Measurements from ENCODE around the gene ADAMTS12. TPM values are rescaled to one million over a fixed set of nuclear protein-coding genes. Genes with fewer than 3 reads are reported as not detected.

Gene ADAMTS12
- total and polyA plus RNA-seq, 2 of the 8 experiments (the other 6 are each of a cell fraction or from before 2014, with no cell fraction given): 6.4 to 12.8 TPM

- Histone ChIP-seq H3K4me1 (replicated peaks in 1 of 4; ENCODE audit: control insufficient read depth in 3 of 4, insufficient read depth in 4 of 4, low read length in 3 of 4) (peaks cover 0 to 2% (median 0%) of the 10 kb centered on the region in 4 experiments; a peak in 1 of 7 replicates), H4K20me1 (replicated peaks in 1 of 2; ENCODE audit: control insufficient read depth in 1 of 2, insufficient read depth in 2 of 2, low read length in 2 of 2) (no peaks in the 10 kb centered on the region), H3K56ac (replicated peaks; ENCODE audit: insufficient read length, low read depth, low read length) (no peak overlapping the region), H3K36me3 (ENCODE audit: control insufficient read depth in 2 of 4, insufficient read depth in 4 of 4, low read length in 3 of 4) (no peaks in the 10 kb centered on the region), H3K4ac (replicated peaks; ENCODE audit: insufficient read length, low read depth, low read length) (no peak overlapping the region), H3K14ac (ENCODE audit: insufficient read length) (no peak overlapping the region), H3K23me2 (ENCODE audit: low read depth, low read length) (no peaks in the 10 kb centered on the region), H2BK5ac (ENCODE audit: low read depth, low read length) (no peak overlapping the region), H4K8ac (ENCODE audit: extremely low read depth, insufficient read depth, low read length) (no peak overlapping the region), H3K79me1 (ENCODE audit: low read depth, low read length) (no peaks in the 10 kb centered on the region), H2BK12ac (ENCODE audit: low read depth, low read length) (no peak overlapping the region), H2AFZ (ENCODE audit: low read length) (no peak overlapping the region), H4K91ac (replicated peaks; ENCODE audit: insufficient read length, low read length) (no peak overlapping the region), H3K27me3 (replicated peaks in 1 of 4; ENCODE audit: control insufficient read depth in 3 of 4, extremely low read depth in 1 of 4, insufficient read depth in 3 of 4, low read length in 3 of 4) (no peaks in the 10 kb centered on the region), H3K27ac (ENCODE audit: low read depth, low read length) (no peak overlapping the region), H3K4me2 (ENCODE audit: insufficient read depth in 1 of 2, low read depth in 2 of 2, low read length in 2 of 2) (no peak overlapping the region), H3K18ac (ENCODE audit: extremely low read depth, low read length) (no peak overlapping the region), H2BK120ac (replicated peaks; ENCODE audit: low read depth, low read length) (no peak overlapping the region), H3K9ac (replicated peaks in 1 of 4; ENCODE audit: extremely low read depth in 1 of 4, low read depth in 3 of 4, low read length in 3 of 4) (no peak overlapping the region), H3K9me3 (ENCODE audit: insufficient read depth in 2 of 2, low read depth in 1 of 2, low read length in 1 of 2) (no peaks in the 10 kb centered on the region), H3K23ac (ENCODE audit: insufficient read length) (no peak overlapping the region), H3K4me3 (ENCODE audit: extremely low read depth in 1 of 4, insufficient read depth in 2 of 4, low read depth in 3 of 4, low read length in 4 of 4) (no peak overlapping the region), H2BK15ac (ENCODE audit: low read length) (no peak overlapping the region), H2BK20ac (ENCODE audit: low read length) (no peak overlapping the region), H3K79me2 (ENCODE audit: control insufficient read depth in 1 of 2, insufficient read depth in 2 of 2, low read length in 2 of 2) (no peaks in the 10 kb centered on the region), H2AK5ac (ENCODE audit: low read depth, low read length) (no peak overlapping the region), H4K5ac (ENCODE audit: insufficient read length, low read depth, low read length) (no peak overlapping the region)
- DNase-seq (ENCODE audit: low read depth in 1 of 2, low spot score in 2 of 2) (no peak), FAIRE-seq (no peak)
- TF ChIP-seq SAP30 (IDR thresholded peaks at IDR 0.05; ENCODE audit: insufficient read depth, insufficient replicate concordance, low read length) (no peak), KDM1A (IDR thresholded peaks at IDR 0.05; ENCODE audit: borderline replicate concordance, low read length) (peak; percentile 61), TBP (IDR thresholded peaks at IDR 0.05; ENCODE audit: low read depth, low read length) (no peak), KDM4A (IDR thresholded peaks at IDR 0.05; ENCODE audit: low read depth, low read length, severe bottlenecking) (no peak)
- ChIA-PET POLR2A (ENCODE audit: partially characterized antibody) (interaction anchor here (0.9 kb wide), 1 partner anchor 10 kb away, joined by 3 read pairs; no protein-coding TSS in a partner anchor), CTCF (ENCODE audit: partially characterized antibody) (interaction anchor here (1.1 to 2.7 kb wide), 3 partner anchors 59 to 237 kb away, joined by 5 to 16 read pairs (median 5); partner anchors contain the start of gene RXFP3)
- WGBS, 2 experiments (ENCODE audit: extremely low coverage in 1 of 2, insufficient coverage in 1 of 2, insufficient read length in 1 of 2, insufficient replicate concordance in 2 of 2, low coverage in 1 of 2, low lambda C conversion rate in 2 of 2, missing lambda C conversion rate in 1 of 2): 94% methylated on average over 3 of the region's 3 CpGs; no CpG with 5 or more reads in 1 of the 2 experiments
Observed at GRCh38 chr5:33733225-33733624, 158.6 kb downstream of the ADAMTS12 start.

All from H1 (cell line).